DMS114 treated with DMSO at 0.1 percent for 48 hours (cell line): Measurements from ENCODE around the gene MRPL1.
"Not testable (repeated sequence)": the region's sequence is repeated elsewhere in the genome, so short reads cannot be mapped to it uniquely, and the experiment has no call there.

Source experiments
- DNase-seq: peaks from one replicate; lab custom pipeline; 2025; ENCODE audit not compliant: unreplicated experiment; lab: John Stamatoyannopoulos, UW

Gene MRPL1

DNA sequence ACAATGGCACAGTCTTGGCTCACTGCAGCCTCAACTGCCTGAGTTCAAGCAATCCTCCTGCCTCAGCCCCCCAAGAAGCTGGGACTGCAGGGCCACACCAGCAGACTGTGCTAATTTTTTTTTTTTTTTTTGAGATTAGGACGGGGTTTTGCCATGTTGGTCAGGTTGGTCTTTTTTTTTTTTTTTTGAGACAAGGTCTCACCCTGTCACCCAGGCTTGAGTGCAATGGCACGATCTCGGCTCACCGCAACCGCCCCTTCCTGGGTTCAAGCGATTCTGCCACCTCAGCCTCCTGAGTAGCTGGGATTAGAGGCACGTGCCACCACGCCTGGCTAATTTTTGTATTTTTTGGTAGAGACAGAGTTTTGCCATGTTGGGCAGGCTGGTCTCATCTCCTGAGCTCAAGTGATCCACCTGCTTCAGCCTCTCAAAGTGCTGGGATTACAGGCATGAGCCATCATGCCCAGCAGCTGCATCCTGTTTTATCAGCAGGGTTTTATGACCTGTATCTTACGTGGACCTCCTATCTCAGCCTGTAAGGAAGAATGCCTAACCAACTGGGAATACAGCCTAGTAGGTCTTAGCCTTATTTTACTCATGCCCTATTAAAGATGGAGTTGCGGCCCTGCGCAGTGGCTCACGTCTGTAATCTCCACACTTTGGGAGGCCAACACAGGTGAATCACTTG is 13.2 kb upstream of the MRPL1 start:
- DNase-seq, result no peak

DNA sequence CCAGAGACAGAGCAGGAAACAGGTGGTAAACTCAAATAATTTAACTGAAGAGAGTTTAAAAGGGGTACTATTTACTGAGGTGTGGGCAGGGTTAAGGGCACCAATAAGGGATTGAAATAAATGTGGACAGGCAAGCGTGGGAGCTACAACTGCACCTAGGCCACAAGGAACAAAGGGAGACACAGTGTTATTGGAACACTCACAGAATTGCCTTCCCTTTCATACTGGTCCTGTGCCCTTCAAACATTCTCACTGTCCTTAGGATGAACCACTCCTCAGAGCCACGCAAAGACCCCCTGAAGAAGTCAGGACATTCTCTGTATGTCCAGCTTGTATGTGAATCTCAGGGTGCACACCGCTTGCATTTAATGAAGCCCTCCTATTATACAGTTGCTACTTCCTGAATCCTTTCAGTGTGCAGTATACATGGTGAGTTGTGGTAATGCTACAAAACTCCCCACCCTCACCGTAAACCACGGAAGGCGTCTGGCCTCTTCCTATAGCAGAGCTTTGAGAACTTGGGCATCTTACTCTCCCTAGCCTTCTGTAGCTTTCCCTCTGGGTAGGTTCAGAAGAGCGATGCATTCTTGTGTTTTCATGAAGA is 9.6 kb upstream of the MRPL1 start:
- DNase-seq, result no peak

DNA sequence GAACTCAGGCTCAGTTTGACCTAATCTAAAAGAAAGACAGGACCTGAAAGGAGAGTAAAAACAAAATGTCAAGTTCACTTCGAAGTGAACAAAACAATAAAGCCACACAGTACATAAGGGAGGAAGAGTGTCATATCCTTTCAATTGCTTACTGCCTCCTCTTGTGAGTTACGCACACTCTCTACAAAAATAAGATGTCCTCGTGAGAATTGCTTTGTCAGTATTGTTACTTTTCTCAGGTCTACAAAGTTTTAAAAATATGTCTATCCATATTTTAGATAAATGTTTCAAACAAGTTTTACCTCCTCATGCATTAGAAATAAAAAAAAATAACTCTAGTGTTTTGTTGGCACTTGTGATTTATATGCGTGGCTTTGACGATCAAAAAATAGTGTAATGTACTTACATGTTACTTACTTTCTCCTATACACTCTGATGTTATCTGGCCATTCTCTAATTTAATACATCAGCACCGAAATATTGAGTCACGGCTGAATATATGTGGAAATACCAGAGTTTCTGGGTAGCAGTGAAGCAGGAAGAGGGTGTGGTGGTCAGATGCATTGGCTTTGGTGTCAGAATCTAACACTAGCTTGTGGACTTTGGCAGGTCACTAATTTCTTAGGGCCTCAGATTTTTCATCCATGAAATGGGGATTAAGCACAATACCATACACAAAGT is 8.1 kb upstream of the MRPL1 start:
- no peak for DNase-seq

DNA sequence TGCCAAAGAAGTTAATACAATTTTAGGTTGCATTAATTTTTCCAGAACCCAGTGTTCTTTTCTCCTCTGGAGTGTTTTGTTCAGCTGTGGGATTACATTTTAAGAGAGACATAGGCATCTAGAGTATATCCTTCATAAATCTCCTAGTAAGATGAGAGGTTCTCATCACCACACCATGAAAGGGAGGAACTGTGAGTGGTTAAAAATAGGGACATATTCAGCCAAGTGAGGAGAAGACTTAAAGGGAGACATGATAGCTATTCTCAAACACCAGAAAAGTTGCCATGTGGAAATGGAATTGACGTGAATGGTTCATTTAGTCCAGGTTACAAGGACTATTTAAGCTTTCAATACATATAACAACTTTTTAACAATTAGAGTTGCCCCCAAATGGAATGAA is 6.5 kb upstream of the MRPL1 start:
- no peak for DNase-seq

DNA sequence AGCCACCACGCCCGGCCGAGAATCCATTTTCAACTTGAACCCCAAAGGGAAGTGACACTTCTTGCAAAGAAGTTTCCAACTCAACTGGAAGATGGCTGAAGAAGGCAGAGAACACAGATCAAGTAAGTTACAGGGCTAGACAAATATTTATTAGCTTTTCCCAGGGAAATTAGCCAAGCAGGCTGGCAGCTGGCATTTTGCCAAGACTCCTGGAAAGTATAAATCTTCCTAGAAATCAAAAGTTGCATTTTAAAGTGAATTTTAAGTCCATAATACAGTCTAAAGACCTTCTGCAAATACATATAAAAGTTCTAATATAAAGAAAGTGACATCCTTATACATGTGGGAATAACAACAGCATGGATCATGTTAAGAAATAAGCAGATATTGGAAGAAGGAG is 3.4 kb upstream of the MRPL1 start:
- no peak for DNase-seq

DNA sequence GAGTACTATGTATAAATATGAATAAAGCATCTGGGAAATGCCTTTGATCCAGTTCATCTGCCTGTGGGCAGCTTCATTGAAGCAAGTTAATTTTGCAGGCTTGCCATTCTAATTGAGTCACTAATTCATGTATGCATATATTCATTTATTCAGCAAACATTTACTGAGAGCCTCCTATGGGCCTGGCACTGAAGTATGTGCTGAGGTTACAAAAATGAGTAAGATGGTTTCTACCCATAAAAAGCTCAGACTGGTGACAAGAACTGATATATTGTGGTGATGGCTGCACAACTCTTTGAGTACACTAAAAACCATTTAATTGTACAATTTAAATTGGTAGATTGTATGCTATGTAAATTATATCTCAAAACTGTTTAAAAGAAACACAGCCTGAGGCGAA is 1.1 kb upstream of the MRPL1 start:
- no peak for DNase-seq

DNA sequence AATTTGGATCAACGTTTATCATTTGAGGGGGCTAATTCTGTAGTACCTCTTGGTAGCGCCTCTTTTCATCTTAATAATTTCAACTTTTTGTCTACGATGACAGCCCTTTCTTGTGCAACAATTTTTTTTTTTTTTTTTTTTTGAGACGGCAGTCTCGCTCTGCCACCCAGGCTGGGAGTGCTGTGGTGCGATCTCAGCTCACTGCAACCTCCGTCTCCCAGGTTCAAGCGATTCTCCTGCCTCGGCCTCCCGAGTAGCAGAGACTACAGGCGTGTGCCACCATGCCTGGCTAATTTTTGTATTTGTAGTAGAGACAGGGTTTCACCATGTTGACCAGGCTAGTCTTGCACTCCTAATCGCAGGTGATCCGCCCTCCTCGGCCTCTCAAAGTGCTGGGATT is 711 bp downstream of the MRPL1 start:
- DNase-seq, result not testable (repeated sequence)

DNA sequence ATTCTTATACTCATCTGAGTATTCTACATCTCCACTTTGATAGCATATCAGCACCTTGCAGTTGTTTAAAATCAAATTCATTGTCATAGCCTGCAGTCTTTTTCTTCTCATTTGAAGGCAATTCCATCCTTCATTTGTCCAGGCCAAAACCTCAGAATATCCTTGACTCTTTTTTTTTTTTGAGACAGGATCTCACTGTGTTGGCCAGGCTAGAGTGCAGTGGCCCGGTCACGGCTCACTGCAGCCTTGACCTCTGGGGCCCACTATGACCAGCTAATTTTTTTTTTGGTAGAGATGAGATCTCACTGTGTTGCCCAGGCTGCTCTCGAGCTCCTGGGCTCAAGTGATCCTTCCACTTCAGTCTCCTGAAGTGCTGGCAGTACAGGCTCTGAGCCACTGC is 2.6 kb downstream of the MRPL1 start:
- no peak for DNase-seq

DNA sequence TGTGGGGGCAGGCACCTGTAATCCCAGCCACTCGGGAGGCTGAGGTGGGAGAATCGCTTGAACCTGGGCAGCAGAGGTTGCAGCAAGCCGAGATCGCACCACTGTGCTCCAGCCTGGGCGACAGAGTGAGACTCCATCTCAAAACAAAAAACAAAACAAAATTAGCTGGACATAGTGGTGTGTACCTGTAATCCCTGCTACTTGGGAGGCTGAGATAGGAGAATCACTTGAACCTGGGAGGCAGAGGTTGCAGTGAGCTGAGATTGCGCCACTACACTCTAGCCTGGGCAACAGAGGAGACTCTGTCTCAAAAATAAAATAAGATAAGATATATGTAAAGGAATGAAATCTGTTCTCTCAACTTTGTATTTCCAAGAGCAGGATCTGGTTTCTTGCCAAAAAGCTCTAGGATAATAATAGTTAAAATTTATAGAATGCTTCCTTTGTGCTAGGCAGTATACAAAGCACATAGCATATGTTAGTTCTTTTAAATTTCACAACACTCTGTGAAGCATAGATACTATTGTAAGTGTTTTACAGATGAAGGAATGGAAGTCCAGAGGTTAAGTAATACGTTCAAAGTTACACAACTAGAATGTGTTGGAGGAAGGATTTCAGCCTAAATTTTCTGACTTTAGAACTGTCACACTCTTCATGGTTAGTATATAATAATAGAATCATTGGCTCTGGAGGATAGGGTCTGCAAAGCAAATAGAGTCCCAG is 10.3 kb downstream of the MRPL1 start:
- no peak for DNase-seq

DNA sequence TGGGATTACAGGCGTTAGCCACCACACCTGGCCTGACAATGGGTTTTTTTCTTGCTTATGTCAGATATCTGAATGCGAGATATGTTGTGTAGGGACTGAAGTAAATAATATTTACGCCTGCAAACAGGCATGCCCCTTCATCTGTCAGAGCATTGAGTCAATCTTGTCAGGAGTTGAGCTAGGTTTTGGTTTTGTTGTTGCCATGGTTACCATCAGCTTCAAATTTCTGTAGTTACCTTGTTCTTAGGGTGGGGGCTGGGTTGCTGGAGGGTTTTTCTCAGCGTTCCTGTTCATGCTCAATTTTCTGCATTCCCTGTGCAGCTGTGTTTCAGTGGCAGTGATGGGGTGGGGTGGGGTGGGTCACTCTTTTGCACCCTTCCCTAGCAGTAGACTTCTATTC is 14.5 kb downstream of the MRPL1 start:
- no peak for DNase-seq

DNA sequence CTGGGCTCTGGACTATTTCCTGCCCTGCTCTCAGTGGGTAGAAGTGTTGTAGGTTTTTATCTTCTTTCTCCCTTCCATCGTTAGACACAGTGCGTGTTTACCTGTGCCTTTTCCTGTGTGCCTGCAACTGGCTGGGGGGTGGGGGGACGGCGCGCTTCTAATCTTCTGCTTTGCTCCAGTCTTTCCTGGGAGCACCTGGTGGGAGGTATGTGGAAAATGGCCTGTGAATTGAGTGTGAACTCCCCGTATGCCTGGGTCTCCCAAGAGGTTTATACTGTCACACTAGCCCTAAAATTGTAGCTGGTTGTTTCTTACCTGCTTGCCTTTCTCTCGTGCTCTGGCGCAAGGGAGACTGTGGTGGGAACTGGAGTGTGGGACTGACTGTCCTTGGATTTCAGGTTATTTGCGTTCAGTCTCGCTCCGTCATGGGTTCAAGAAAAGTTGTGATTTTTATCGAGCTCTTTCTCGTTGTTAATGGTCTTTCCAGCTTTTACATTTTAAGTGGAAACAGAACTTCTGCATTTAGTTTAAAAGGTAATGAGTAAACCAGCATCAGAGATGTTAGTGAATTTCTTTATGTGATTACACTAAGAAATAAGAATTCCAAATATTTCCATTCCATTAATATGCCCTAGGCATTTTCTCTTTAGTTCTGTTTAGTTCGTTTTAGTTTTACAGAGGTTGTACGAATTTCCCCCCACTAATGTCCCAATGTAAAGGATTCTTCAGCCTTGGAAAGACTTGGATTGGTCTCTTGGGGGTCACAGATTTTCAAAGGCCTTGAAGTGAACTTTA is 15.3 kb downstream of the MRPL1 start:
- DNase-seq, result no peak

DNA sequence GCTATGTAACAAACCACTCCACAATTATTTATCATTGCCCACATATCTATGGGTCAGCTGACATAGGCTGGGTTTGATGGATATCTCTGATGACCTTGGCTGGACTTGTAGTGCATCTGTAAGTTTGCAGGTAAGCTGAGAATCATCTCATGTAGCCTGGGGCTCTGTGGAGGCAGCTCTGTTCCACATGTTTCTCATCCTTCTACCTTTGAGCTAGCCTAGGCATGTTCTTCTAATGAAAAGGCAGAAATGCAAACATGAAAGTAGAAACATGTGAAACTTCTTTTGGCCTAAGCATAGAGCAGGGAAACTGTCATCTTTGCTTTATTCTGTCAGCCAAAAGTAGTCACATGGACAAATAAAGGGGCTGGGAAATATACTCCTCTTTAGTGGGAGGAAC is 18.2 kb downstream of the MRPL1 start:
- no peak for DNase-seq

DNA sequence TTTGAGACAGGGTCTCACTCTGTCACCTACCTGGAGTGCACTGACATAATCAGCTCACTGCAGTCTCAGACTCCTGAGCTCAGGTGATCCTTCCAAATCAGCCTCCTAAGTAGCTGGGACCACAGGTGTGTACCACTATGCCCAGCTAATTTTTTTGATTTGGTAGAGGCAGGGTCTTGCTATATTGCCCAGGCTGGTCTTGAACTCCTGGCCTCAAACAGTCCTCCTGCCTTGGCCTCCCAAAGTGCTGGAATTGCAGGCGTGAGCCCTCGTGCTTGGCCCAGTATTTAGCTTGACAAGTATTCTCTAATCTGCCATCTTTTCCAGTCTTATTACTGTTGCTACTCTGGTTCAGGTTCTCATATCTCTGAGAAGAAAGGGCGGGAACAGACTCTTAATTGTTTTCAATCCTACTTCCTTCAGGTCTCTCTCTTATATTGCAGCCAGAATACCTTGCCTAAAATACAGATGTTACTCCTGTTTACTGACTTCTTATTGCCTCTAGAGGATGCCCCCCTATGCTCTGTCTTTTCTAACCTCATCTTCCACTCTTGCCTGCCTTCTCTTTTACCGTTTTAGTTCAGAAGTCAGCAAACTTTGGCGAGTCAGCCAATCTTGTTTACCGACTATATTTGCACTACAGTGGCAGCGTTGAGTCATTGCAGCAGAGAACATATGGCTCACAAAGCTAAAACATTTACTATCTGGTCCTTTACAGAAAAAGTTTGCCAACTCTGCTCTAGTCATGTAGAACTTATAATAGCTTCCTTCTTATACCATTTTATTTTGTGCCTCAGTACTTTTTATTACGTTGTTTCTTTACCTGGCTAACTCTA is 19.0 kb downstream of the MRPL1 start:
- no peak for DNase-seq

DNA sequence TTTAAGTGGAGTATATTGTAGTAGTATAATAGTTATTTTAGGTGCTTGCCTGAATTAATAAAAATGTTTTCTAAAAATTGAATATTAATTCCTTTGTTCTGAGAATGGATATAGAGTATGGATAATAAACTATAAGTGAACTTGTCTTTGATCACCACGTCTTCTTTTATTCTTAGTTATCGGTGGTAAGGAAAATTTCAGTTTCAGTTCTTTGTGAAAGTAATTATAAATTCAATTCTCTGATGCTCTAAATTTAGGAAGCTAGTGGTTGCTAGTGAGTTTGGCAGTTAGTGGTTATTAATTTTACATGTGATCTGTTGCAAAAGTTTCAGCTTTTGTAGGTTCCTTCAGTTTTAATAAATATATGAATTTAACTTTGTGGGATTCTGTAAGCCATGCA is 30.8 kb downstream of the MRPL1 start:
- DNase-seq, result no peak

DNA sequence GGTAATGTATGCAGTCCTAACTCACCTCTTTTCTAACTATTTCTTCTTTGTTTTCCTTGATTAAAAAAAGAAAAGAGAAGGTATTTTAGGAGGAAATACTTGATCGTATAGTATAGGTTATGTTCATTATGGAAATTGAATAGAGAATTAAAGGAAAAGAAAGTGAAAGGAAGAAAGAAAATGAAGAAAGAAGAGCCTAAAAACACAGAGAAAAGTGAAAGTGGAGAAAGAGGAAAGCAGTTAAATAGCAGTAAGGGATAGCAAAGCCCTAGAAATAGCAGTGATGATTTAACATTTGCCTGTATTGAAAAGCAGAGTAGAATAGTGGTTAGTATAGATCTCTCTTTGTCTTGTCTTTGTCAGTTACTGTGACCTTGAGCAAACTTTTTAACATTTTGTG is 37.0 kb downstream of the MRPL1 start:
- no peak for DNase-seq

DNA sequence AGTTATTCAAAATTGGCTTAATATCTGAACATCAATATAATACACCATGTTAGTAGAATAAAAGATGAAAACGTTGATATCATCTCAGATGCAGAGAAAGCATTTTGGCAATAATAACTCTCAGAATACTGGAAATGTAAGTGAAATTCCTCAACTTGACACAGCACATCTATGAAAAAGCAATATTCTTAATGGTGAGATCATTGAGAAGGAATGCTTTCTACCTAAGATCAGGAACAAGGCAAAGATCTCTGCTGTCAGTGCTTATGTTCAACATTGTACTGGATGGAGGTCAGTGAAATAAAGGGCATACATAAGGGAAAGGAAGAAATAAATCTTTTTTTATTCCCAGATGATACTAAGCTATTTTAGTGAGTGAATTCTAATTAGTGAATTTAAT is 40.6 kb downstream of the MRPL1 start:
- no peak for DNase-seq

DNA sequence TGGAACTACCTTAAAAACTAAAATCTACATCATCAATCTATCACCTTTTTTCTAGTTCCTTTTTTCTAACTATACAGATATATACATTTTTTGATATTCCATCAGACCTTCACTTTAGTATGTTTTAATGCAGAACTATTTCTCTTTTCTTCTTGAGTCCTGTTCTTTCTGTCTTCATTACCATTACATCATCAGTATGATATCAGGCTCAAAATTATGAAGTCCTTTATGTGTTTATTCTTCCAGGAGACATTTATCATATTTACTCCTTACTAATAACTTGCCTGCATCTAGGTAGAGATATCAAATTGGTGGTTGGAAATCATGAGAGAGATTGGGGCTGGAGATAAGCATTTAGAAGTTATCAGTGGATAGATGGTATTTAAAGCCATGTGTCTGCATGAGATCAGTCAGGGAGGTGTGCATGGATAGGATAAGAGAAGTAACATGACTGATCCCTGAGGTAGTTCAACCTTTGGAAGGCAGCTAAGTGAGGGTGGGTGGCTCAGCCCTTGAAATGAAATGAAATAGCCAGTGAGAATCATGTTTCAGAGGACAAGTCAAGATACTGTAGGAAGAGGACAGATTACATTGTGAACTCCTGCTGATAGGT is 43.1 kb downstream of the MRPL1 start:
- DNase-seq, result no peak

DNA sequence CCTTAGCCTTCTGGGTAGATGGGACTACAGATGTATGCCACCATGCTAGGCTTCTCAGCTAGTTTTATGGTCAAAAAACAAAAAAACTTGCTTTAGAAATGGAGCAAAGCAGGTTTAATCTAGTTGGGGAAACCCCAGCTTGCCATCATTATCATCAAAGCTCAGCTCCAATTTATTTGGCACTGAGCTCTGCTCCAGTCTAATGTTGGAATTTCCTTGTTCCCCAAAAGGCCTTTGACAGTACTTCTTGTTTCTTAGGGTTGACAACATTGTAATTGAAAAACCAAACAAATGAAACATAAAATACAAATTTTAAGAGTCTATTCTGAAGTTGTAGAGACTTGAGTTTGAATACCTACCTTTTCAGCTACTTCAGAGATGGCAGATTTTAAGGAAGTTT is 48.0 kb downstream of the MRPL1 start:
- no peak for DNase-seq

DNA sequence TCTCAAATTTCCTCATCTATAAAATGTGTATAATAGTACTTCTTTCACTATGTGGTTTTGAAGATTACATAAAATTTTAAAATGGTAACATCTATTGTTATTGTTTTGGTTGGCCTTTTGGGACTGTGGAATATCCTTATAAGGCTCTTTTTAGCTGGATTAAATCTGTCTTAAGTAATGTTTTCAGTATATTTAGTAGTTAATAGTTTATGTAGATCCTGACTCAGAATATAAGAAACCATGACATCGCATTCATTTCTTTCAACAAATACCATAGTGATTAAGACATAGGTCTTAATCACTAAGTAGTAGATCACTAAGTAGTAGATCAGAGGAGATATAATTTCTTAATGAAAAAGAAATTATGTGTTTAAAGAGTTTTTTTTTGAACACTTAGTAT is 48.5 kb downstream of the MRPL1 start:
- no peak for DNase-seq
